C4-2B (cell line): Measurements from ENCODE around the gene OSBPL5.

Experiments used
- CTCF ChIP-seq: fragments of 450-650 bp; conservative IDR thresholded peaks from 2 replicates; pipeline ENCODE4 v1.5.1; 2017; ENCODE audit warnings: mild to moderate bottlenecking
- ZFX ChIP-seq: fragments of 450-650 bp; IDR thresholded peaks from 2 replicates; pipeline ENCODE4 v1.6.1; 2017

- TF ChIP-seq CTCF (peak; percentile 81), ZFX (no peak)
Measured at GRCh38 chr11:3109921-3110706, 55.0 kb downstream of the OSBPL5 start.
